ENCODE measurements around the gene SCO2.
"Not testable (repeated sequence)": the region's sequence is repeated elsewhere in the genome, so short reads cannot be mapped to it uniquely, and the experiment has no call there.

SCO2 gene

DNA sequence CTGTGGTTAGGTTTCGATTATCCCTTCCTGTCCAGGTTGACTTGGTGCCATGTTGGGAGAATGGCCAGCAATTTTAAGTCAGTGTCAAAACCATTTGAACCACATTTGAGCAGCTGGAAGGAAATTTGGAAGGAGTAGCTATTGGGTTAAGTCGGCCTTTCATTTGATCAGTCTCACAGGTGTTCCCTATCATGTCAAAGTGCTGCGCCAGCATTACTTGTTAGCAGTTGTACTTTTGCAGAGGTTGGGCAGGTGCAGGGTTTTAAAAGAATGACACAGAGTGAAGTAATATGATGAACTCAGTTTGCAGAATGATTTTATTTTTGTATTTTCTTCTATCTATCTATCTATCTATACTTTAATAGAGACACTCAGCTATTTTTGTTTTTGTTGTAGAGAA is 10.8 kb upstream of the SCO2 start:
- FAIRE-seq: peak; percentile 74
- DNase-seq (ENCODE audit: insufficient read length): no peak
- no peak for TF ChIP-seq TAF1 (IDR thresholded peaks at IDR 0.05; ENCODE audit: borderline replicate concordance, low read depth, low read length)

GRCh38 chr22:50535113-50535512 is 9.7 kb upstream of the SCO2 start:
- FAIRE-seq: peak; percentile 64
- no peak for DNase-seq (ENCODE audit: insufficient read length)

GRCh38 chr22:50533856-50534711 is 8.7 kb upstream of the SCO2 start:
- DNase-seq (ENCODE audit: insufficient read length): not testable (repeated sequence)
- peak; percentile 97 for FAIRE-seq
- peak; percentile 32; the same call in 1 of the 2 replicates for TF ChIP-seq POLR2A (IDR thresholded peaks at IDR 0.05; ENCODE audit: low read depth, low read length)

More at GRCh38 chr22:50535113-50535512, 9.7 kb upstream of the SCO2 start:
- peak; percentile 30 for TF ChIP-seq POLR2A (IDR thresholded peaks at IDR 0.05; ENCODE audit: low read depth, low read length)
- TF ChIP-seq TAF1 (IDR thresholded peaks at IDR 0.05; ENCODE audit: borderline replicate concordance, low read depth, low read length): no peak

GRCh38 chr22:50532824-50533796 is 7.7 kb upstream of the SCO2 start:
- FAIRE-seq: no peak
- no peak for TF ChIP-seq TAF1 (IDR thresholded peaks at IDR 0.05; ENCODE audit: borderline replicate concordance, low read depth, low read length)

DNA sequence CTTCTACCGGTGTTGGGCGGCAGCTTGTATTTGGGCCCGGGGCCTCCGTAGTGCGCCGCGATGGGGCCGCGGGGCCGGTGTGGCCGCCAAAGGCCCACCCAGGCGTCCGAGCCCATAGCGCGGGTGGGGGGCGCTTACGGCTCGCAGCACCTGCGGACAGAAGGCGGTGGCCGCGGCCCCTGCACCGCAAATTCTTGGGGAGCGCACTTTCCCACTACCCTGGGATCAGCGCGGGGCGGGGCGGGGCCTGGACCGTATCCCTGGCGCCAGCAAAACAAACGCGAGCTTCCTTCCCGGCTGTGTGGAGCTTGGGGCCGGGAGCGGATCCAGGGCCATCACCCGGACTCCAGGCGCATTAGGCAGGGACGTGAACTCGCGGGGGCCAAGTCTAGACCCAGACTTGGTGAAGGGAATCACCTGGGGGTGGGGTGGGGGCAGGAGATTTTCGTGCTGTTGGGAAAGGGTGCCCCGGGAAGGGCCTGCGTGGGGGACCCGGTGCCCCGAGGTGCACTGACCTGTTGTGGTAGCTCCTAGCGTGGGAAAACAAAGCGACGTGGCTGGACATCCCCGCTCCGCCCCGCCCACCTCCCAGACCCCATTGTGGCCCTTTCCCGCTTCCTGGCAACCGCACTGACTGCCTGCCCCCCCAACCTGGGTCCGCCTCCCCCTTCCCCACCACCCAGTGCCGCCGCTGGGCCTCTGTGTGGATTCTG is 6.7 kb upstream of the SCO2 start:
- no peak for TF ChIP-seq POLR2AphosphoS5 (IDR thresholded peaks at IDR 0.05; ENCODE audit: low read depth, low read length)
- no peak for TF ChIP-seq TAF1 (IDR thresholded peaks at IDR 0.05; ENCODE audit: borderline replicate concordance, low read depth, low read length)
- 0 out of 2 replicates have a peak, but pooled peaks have one; percentile 38 for TF ChIP-seq POLR2A (IDR thresholded peaks at IDR 0.05; ENCODE audit: low read depth, low read length)
- DNase-seq (ENCODE audit: insufficient read length) (peak; percentile 23), FAIRE-seq (peak; percentile 87)

More at GRCh38 chr22:50532824-50533796, 7.7 kb upstream of the SCO2 start:
- DNase-seq (ENCODE audit: insufficient read length): no peak

DNA sequence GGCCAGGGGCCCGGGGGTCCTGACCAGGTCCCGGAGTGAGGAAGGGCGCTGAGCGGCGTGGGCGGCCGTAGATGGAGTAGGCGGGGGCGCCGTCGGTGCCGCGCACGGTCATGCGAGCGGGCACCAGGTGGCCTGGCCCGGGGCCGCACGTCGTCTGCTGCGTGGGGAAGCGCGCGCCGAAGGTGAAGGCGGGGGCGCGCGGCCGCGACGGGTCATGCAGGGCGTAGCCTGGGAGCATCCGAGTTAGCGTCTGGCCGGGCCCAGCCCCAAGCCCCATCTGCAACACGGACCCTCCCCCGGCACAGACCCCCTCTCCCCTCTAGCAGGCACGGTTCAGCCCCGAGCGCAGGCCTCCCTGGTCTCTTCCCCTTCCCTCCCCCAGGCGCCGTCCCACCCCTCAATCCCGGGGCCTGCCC is 6.2 kb upstream of the SCO2 start:
- DNase-seq (ENCODE audit: insufficient read length): peak; percentile 63
- FAIRE-seq: no peak
- TF ChIP-seq POLR2A (IDR thresholded peaks at IDR 0.05; ENCODE audit: low read depth, low read length) (peak; percentile 38; the same call in 1 of the 2 replicates), TAF1 (IDR thresholded peaks at IDR 0.05; ENCODE audit: borderline replicate concordance, low read depth, low read length) (no peak; the same call in 1 of the 2 replicates), POLR2AphosphoS5 (IDR thresholded peaks at IDR 0.05; ENCODE audit: low read depth, low read length) (peak; percentile 19)

DNA sequence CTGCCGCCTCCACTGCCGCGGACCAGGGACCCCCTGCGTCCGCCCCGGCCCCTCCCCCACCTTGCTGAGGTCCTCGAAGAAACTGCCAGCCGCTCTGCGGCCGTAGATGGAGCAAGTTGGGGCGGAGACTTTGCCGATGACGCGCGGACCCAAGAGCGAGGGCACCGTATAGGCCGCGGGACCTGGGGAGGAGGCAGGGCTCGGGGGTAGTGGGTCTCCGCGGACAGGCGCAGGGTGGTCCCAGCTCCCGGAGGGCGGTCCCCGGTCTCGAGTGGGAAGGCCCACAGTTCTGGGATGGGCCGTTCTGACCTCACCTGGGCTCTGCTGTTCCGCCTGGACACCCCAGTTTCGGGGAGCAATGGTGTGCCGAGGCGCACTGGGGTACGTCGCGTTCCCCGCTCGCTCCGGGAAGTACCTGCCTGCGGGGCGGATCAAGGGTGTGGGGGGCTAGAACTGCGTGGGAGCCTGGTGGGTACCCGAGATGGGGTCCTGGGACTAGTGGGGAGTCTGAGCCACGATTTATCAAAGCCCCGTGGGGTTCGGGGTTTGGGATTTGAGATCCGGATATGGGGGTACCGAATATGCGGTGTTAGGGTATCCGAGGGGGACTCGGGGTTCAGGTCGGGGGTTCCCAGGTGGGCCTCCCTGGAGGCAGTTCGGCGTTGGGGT is 5.6 kb upstream of the SCO2 start:
- TF ChIP-seq TAF1 (IDR thresholded peaks at IDR 0.05; ENCODE audit: borderline replicate concordance, low read depth, low read length) (peak; percentile 74), POLR2A (IDR thresholded peaks at IDR 0.05; ENCODE audit: low read depth, low read length) (peak; percentile 77), POLR2AphosphoS5 (IDR thresholded peaks at IDR 0.05; ENCODE audit: low read depth, low read length) (peak; percentile 89)
- FAIRE-seq (peak; percentile 97), DNase-seq (ENCODE audit: insufficient read length) (peak; percentile 75)

DNA sequence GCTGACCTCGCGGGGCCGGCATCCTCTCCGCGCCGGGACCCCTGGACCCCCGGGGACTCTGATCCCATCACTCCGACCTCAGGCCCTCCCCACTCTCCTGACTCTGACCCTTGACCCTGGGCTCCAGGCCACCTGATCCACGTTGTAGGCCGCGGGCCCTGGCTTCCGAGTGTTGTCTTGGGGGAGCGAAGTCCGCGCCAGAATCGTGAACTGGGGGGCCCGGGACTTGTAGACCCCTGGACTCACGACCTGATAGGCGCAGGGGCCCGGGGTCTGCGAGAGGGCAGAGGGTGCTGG is 5.1 kb upstream of the SCO2 start:
- FAIRE-seq (no peak), DNase-seq (ENCODE audit: insufficient read length) (no peak)
- TF ChIP-seq POLR2AphosphoS5 (IDR thresholded peaks at IDR 0.05; ENCODE audit: low read depth, low read length) (no peak), TAF1 (IDR thresholded peaks at IDR 0.05; ENCODE audit: borderline replicate concordance, low read depth, low read length) (no peak), POLR2A (IDR thresholded peaks at IDR 0.05; ENCODE audit: low read depth, low read length) (no peak)

DNA sequence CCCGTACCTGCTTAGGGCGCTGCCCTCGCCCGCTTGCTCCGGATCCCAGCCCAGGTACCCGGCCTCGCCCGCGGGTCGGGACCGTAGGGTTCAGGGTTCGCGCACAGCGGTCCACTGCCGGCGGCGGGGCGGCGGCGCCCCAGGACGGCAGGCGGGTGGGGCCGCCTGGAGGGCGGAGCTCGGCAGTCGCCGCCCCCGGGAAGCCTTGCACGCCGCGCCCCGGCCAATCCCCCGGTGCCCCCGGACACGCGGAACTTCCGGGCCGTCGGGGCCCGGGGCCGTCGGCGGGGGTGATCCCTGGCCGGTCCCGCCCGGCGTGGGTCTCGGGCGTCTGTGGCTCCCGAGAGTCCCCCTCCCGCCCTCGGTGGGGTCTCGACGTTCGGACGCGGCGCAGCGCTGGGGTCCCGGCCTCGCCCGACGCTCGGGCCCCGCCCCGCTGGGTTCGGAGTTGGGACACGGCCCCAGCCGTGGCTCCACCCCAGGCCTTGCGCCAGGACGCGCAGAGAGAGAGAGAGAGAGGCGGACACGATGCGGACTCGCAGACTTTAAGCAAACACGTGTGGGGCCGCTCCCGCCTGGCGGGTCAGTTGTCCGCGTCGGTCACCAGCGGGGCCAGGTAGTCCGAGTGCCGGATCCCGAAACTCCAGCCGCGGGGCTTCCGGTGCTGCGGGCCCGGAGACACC is 4.6 kb upstream of the SCO2 start, which contains the start of gene TYMP:
TSS of gene TYMP (minus strand) at position 116 of the 683 bp plus-strand sequence. CDS start 303 bp downstream, outside the sequence.
- TF ChIP-seq TAF1 (IDR thresholded peaks at IDR 0.05; ENCODE audit: borderline replicate concordance, low read depth, low read length): peak; percentile 49; the same call in 1 of the 2 replicates
- no peak for TF ChIP-seq POLR2AphosphoS5 (IDR thresholded peaks at IDR 0.05; ENCODE audit: low read depth, low read length)
- TF ChIP-seq POLR2A (IDR thresholded peaks at IDR 0.05; ENCODE audit: low read depth, low read length): peak; percentile 44; the same call in 1 of the 2 replicates
- FAIRE-seq: no peak
- peak; percentile 85 for DNase-seq (ENCODE audit: insufficient read length)

- TF ChIP-seq POLR2A (IDR thresholded peaks at IDR 0.05; ENCODE audit: low read depth, low read length): peak; percentile 16; the same call in 1 of the 2 replicates
- TF ChIP-seq POLR2AphosphoS5 (IDR thresholded peaks at IDR 0.05; ENCODE audit: low read depth, low read length): peak; percentile 51
- no peak for TF ChIP-seq TAF1 (IDR thresholded peaks at IDR 0.05; ENCODE audit: borderline replicate concordance, low read depth, low read length)
- peak; percentile 5 for FAIRE-seq
Observed at GRCh38 chr22:50529416-50529896, 4.1 kb upstream of the SCO2 start.

More at GRCh38 chr22:50529416-50529896, 4.1 kb upstream of the SCO2 start:
- DNase-seq (ENCODE audit: insufficient read length): no peak
